Endometrial microvascular endothelial cells (primary cell): ENCODE data around the gene ITGA2. TPM values are rescaled to one million over a fixed set of nuclear protein-coding genes. Genes with fewer than 3 reads are reported as not detected.
"Not testable (repeated sequence)": the region's sequence is repeated elsewhere in the genome, so short reads cannot be mapped to it uniquely, and the experiment has no call there.

ENCODE experiments used
- in situ Hi-C: cut with HindIII; loops from 2 replicates; pipeline ENCODE4 v1.10.0; 2017; ENCODE audit warnings: low sequenced_read_pairs, low pct_unique_long_range_greater_than_20kb; ENCODE audit errors: inconsistent ontology term
- total RNA-seq: library from RNA; depleted of rRNA; stranded (reverse); fragments of >200 nt; gene quantifications from one replicate; pipeline ENCODE4 v1.2.3, GENCODE V29; 2015; ENCODE audit errors: inconsistent ontology term

ITGA2 gene
- total RNA-seq = 69.9 TPM

DNA sequence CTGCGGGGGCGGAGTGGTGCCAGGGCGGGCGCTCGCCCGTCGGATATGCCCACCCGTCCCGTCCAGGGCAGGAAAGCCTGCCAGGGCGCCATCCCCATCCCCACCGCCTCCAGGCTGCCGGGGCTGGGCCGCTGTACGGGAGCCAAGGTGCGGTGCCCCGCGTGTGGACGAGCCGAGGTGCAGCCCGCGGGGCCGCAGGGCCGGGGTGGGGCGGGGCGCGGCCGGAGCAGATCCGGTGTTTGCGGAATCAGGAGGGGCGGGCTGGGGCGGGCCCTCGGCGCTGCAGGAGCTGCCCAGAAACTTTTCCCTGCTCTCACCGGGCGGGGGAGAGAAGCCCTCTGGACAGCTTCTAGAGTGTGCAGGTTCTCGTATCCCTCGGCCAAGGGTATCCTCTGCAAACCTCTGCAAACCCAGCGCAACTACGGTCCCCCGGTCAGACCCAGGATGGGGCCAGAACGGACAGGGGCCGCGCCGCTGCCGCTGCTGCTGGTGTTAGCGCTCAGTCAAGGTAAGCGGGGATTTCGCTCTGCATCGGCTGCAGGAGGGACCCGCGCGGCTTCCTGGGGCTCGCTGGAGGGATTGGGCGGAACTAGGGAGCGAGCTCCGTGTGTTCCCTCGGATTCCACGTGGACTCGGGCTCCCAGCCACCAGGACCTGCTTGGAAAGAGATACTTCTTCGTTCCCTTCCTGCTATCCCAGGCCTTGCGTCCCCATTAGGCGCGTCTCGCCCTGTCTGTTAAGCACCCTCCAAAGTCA is at the start of gene ITGA2:
Gene ITGA2, plus strand, starts transcription at position 328 of the 756 bp plus-strand sequence. Its CDS starts 117 bp downstream, at position 445.
- in situ Hi-C loops = no loop called here

DNA sequence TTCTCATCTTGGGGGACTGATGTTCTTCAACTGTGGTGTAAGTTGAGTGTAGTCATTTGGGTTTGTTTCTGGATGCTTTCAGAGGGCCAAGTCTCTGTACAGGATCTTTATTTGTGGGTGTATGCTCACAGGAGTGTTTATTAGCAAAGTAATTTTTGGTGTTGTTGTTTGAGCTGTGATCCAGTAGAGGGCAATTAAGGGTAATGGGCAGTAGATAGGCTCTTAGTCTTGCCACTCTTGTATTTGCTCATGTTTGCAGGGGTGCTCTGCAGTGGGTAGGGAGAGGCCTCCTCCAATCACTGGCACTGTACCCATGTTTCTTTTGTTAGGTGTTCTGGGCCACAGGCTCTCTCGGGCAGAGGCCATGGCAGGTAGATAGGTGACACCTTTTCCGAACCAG is 45.9 kb upstream of the ITGA2 start:
- in situ Hi-C loops = no loop called here

DNA sequence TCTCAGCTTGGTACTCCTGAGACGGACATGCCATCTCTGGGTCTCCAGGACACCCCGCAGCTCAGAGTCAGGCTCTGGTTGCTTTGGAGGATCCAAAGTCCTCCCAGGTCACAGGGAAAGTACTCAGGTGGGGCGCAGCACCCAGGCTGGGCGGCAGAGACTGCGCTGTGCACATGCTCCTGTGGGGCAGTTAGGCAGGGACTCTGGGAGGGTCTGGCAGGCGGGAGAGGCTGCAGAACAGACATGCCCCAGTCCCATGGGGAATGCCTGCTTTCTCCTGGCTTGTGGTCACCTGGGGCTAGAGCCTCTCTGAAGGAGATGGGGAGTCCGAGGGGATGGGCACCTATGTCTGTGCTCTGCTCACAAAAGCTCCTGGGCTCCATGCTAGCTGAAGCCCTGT is 45.3 kb upstream of the ITGA2 start:
- in situ Hi-C loops = no loop called here

DNA sequence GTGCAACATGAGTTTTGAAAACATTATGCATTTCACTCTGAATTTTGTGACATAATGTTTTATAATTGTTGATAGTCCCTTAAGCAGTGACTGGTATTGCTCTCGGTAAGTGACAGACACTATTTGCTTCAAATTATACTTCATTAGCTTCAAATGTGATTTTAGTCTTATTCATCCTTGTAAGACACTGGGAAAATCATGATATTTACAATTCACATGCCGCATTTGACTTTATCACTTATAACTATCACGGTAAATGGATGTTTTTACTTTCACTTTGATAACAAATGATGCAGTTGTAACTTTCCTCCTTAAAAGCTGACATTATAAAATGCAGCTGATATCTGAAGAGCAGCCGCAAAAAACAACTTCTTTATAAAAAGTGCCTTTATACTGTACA is 44.1 kb upstream of the ITGA2 start:
- in situ Hi-C loops = no loop called here

- in situ Hi-C loops = no loop called here
Observed at GRCh38 chr5:52947208-52947607, 41.9 kb upstream of the ITGA2 start.

GRCh38 chr5:52947851-52948250 is 41.3 kb upstream of the ITGA2 start:
- in situ Hi-C loops = no loop called here

- in situ Hi-C loops = no loop called here
Observed at GRCh38 chr5:52948418-52949076, 40.6 kb upstream of the ITGA2 start.

DNA sequence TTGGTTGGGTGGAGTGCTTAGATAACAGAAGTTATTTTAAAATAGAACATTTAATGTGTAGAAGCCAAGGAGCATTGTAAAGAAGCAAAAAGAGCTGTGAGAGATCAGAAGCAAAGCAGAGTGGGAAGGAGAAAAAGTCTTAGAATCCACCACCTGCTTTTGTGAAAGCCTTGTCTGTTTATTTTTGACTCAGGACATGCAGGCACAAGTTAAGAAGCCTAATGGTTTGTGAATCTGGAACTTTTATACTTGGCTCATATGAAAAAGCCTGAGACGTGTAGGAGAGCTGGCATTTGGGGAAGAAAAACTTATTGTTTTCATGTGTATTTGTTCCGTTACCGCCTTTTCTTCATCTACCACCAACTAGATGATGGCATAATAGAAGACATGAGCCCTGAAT is 38.5 kb upstream of the ITGA2 start:
- in situ Hi-C loops = no loop called here

- in situ Hi-C loops = no loop called here
Observed at GRCh38 chr5:52952483-52952882, 36.7 kb upstream of the ITGA2 start.

DNA sequence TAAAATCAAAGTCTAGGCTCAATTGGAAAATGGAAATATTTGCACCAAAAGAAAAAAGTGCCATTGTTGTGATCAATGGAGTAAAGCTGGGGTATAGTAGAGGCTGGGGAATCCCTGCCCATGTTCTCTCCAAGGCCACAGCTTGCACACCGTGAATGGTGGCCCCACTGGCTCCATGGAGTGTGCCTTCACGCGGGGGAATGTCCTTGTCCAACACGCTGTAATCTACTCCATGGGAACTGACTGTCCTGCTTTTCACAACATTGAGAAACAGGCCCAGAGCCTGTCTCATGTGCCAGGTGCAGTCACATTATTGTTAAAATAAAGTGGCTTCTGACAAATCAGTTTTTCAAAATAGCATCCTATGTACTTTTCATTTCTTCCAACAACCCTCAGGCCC is 33.1 kb upstream of the ITGA2 start:
- in situ Hi-C loops = no loop called here

- in situ Hi-C loops = no loop called here
Observed at GRCh38 chr5:52956915-52957747, 32.0 kb upstream of the ITGA2 start.

DNA sequence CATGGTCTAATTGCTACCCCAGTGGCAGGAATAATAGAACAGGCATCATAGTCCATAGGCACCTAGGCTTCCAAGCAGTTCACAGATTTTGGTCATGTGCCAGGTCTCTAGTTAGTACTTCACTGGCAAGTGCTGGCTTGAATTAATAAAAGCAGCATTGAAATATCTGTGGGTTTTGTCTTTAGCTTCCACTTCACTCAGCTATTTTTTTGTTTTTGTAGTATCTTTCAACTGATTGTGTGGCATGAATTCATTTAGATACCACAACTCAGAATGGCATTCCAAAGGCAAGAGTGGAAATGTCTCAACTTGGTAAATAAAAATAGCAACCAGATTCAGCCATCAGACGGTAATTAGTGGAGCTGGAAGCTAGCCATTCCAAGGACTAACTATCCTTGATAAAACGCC is 27.9 kb upstream of the ITGA2 start:
- in situ Hi-C loops = no loop called here

- in situ Hi-C loops = no loop called here
Observed at GRCh38 chr5:52963636-52964035, 25.5 kb upstream of the ITGA2 start.

DNA sequence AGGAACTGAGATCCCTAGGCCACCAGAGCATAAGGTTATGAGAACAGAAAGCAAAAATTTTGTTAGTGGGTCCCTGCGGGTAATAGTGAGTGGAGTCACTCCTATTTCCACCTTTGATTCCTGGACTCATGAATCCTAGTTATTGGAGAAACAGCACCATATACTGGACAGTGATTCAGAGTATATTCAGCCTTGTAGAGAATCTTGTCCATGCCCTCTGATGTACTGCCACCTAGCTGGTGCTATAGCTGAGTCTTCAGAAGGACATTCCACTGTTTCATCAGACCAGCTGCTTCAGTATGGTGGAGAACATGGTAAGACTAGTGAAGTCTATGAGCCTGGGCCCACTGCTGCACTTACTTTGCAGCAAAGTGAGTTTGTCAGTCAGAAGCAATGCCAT is 25.0 kb upstream of the ITGA2 start:
- in situ Hi-C loops = no loop called here

DNA sequence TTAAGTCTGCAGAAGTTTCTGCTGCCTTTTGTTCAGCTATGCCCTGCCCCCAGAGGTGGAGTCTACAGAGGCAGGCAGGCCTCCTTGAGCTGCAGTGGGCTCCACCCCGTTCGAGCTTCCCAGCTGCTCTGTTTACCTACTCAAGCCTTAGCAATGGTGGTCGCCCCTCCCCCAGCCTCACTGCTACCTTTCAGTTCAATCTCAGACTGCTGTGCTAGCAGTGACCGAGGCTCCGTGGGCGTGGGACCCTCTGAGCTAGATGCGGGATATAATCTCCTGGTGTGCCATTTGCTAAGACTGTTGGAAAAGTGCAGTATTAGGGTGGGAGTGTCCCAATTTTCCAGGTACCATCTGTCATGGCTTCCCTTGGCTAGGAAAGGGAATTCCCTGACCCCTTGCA is 13.0 kb upstream of the ITGA2 start:
- in situ Hi-C loops = not testable (repeated sequence)

GRCh38 chr5:52977264-52977897 is 11.8 kb upstream of the ITGA2 start:
- in situ Hi-C loops = no loop called here

- in situ Hi-C loops = no loop called here
Observed at GRCh38 chr5:52981507-52981906, 7.6 kb upstream of the ITGA2 start.

GRCh38 chr5:52983731-52984636 is 5.2 kb upstream of the ITGA2 start:
- in situ Hi-C loops = no loop called here
